ENCODE results near the gene PLEKHG4B.

Gene PLEKHG4B

GRCh38 chr5:141761-142160, 49.8 kb downstream of the PLEKHG4B start:
- Mint-ChIP-seq H3K4me3 (no peak overlapping the region), H3K9me3 (peaks cover under 1% of the 10 kb centered on the region), H3K4me1 (ENCODE audit: low read depth) (no peaks in the 10 kb centered on the region), H3K27me3 (ENCODE audit: low read depth) (no peaks in the 10 kb centered on the region), H3K27ac (no peak overlapping the region), H3K36me3 (ENCODE audit: low read depth) (no peaks in the 10 kb centered on the region)
- no peak for DNase-seq (ENCODE audit: low spot score)

GRCh38 chr5:142246-142810, 50.4 kb downstream of the PLEKHG4B start:
- Mint-ChIP-seq H3K27ac (no peak overlapping the region), H3K4me1 (ENCODE audit: low read depth) (no peaks in the 10 kb centered on the region), H3K27me3 (ENCODE audit: low read depth) (no peaks in the 10 kb centered on the region), H3K36me3 (ENCODE audit: low read depth) (no peaks in the 10 kb centered on the region), H3K4me3 (no peak overlapping the region), H3K9me3 (peaks cover 7% of the 10 kb centered on the region)
- DNase-seq (ENCODE audit: low spot score) = no peak

GRCh38 chr5:143041-143440, 51.1 kb downstream of the PLEKHG4B start:
- Mint-ChIP-seq H3K27me3 (ENCODE audit: low read depth) (no peaks in the 10 kb centered on the region), H3K4me3 (no peak overlapping the region), H3K27ac (no peak overlapping the region), H3K4me1 (ENCODE audit: low read depth) (no peaks in the 10 kb centered on the region), H3K9me3 (peaks cover 14% of the 10 kb centered on the region), H3K36me3 (ENCODE audit: low read depth) (no peaks in the 10 kb centered on the region)
- no peak for DNase-seq (ENCODE audit: low spot score)

GRCh38 chr5:144941-145340, 53.0 kb downstream of the PLEKHG4B start:
- DNase-seq (ENCODE audit: low spot score) = no peak
- Mint-ChIP-seq H3K27me3 (ENCODE audit: low read depth) (no peaks in the 10 kb centered on the region), H3K4me3 (no peak overlapping the region), H3K36me3 (ENCODE audit: low read depth) (no peaks in the 10 kb centered on the region), H3K9me3 (peaks cover 15% of the 10 kb centered on the region), H3K27ac (no peak overlapping the region), H3K4me1 (ENCODE audit: low read depth) (no peaks in the 10 kb centered on the region)

- Mint-ChIP-seq H3K9me3 (peaks cover 15% of the 10 kb centered on the region), H3K27me3 (ENCODE audit: low read depth) (no peaks in the 10 kb centered on the region), H3K36me3 (ENCODE audit: low read depth) (no peaks in the 10 kb centered on the region), H3K27ac (no peak overlapping the region), H3K4me1 (ENCODE audit: low read depth) (no peaks in the 10 kb centered on the region), H3K4me3 (no peak overlapping the region)
- no peak for DNase-seq (ENCODE audit: low spot score)
Measured at GRCh38 chr5:145585-146323, 53.8 kb downstream of the PLEKHG4B start.

- no peaks in the 10 kb centered on the region for H3K36me3 Mint-ChIP-seq (ENCODE audit: low read depth)
- H3K4me1 Mint-ChIP-seq (ENCODE audit: low read depth) = no peaks in the 10 kb centered on the region
- no peak overlapping the region for H3K4me3 Mint-ChIP-seq
- DNase-seq (ENCODE audit: low spot score) = no peak
- peaks cover 3% of the 10 kb centered on the region for H3K27me3 Mint-ChIP-seq (ENCODE audit: low read depth)
- H3K27ac Mint-ChIP-seq = no peak overlapping the region
- H3K9me3 Mint-ChIP-seq = peaks cover 15% of the 10 kb centered on the region
Measured at GRCh38 chr5:147751-148150, 55.8 kb downstream of the PLEKHG4B start.

- H3K4me3 Mint-ChIP-seq = no peak overlapping the region
- H3K36me3 Mint-ChIP-seq (ENCODE audit: low read depth) = no peaks in the 10 kb centered on the region
- DNase-seq (ENCODE audit: low spot score) = no peak
- H3K27me3 Mint-ChIP-seq (ENCODE audit: low read depth) = peaks cover 3% of the 10 kb centered on the region
- peaks cover 15% of the 10 kb centered on the region for H3K9me3 Mint-ChIP-seq
- no peaks in the 10 kb centered on the region for H3K4me1 Mint-ChIP-seq (ENCODE audit: low read depth)
- no peak overlapping the region for H3K27ac Mint-ChIP-seq
Measured at GRCh38 chr5:149745-150485, 57.9 kb downstream of the PLEKHG4B start.

- H3K4me1 Mint-ChIP-seq (ENCODE audit: low read depth) = no peaks in the 10 kb centered on the region
- H3K4me3 Mint-ChIP-seq = no peak overlapping the region
- H3K27ac Mint-ChIP-seq = no peak overlapping the region
- H3K27me3 Mint-ChIP-seq (ENCODE audit: low read depth) = peaks cover 3% of the 10 kb centered on the region
- peaks cover 15% of the 10 kb centered on the region for H3K9me3 Mint-ChIP-seq
- no peak for DNase-seq (ENCODE audit: low spot score)
- H3K36me3 Mint-ChIP-seq (ENCODE audit: low read depth) = no peaks in the 10 kb centered on the region
Measured at GRCh38 chr5:150746-151145, 58.8 kb downstream of the PLEKHG4B start.

GRCh38 chr5:152077-152476, 60.1 kb downstream of the PLEKHG4B start:
- H3K9me3 Mint-ChIP-seq = peaks cover 11% of the 10 kb centered on the region
- no peaks in the 10 kb centered on the region for H3K4me1 Mint-ChIP-seq (ENCODE audit: low read depth)
- DNase-seq (ENCODE audit: low spot score) = no peak
- peaks cover 3% of the 10 kb centered on the region for H3K27me3 Mint-ChIP-seq (ENCODE audit: low read depth)
- no peaks in the 10 kb centered on the region for H3K36me3 Mint-ChIP-seq (ENCODE audit: low read depth)
- H3K4me3 Mint-ChIP-seq = no peak overlapping the region
- H3K27ac Mint-ChIP-seq = no peak overlapping the region

GRCh38 chr5:153256-153655, 61.3 kb downstream of the PLEKHG4B start:
- H3K36me3 Mint-ChIP-seq (ENCODE audit: low read depth) = no peaks in the 10 kb centered on the region
- no peak overlapping the region for H3K4me3 Mint-ChIP-seq
- no peak for DNase-seq (ENCODE audit: low spot score)
- H3K27me3 Mint-ChIP-seq (ENCODE audit: low read depth) = peaks cover 3% of the 10 kb centered on the region
- H3K9me3 Mint-ChIP-seq = no peaks in the 10 kb centered on the region
- no peak overlapping the region for H3K27ac Mint-ChIP-seq
- no peaks in the 10 kb centered on the region for H3K4me1 Mint-ChIP-seq (ENCODE audit: low read depth)

- Mint-ChIP-seq H3K27me3 (ENCODE audit: low read depth) (peaks cover 3% of the 10 kb centered on the region), H3K9me3 (no peaks in the 10 kb centered on the region), H3K27ac (no peak overlapping the region), H3K36me3 (ENCODE audit: low read depth) (no peaks in the 10 kb centered on the region), H3K4me3 (no peak overlapping the region), H3K4me1 (ENCODE audit: low read depth) (no peaks in the 10 kb centered on the region)
- no peak for DNase-seq (ENCODE audit: low spot score)
Measured at GRCh38 chr5:154236-154635, 62.3 kb downstream of the PLEKHG4B start.

GRCh38 chr5:154826-155225, 62.9 kb downstream of the PLEKHG4B start:
- H3K9me3 Mint-ChIP-seq = no peaks in the 10 kb centered on the region
- no peak overlapping the region for H3K27ac Mint-ChIP-seq
- H3K4me3 Mint-ChIP-seq = no peak overlapping the region
- H3K4me1 Mint-ChIP-seq (ENCODE audit: low read depth) = no peaks in the 10 kb centered on the region
- DNase-seq (ENCODE audit: low spot score) = no peak
- H3K27me3 Mint-ChIP-seq (ENCODE audit: low read depth) = peaks cover 3% of the 10 kb centered on the region
- no peaks in the 10 kb centered on the region for H3K36me3 Mint-ChIP-seq (ENCODE audit: low read depth)

- Mint-ChIP-seq H3K4me1 (ENCODE audit: low read depth) (no peaks in the 10 kb centered on the region), H3K36me3 (ENCODE audit: low read depth) (no peaks in the 10 kb centered on the region), H3K27ac (no peak overlapping the region), H3K27me3 (ENCODE audit: low read depth) (peaks cover 3% of the 10 kb centered on the region), H3K4me3 (no peak overlapping the region), H3K9me3 (no peaks in the 10 kb centered on the region)
- DNase-seq (ENCODE audit: low spot score) = no peak
Measured at GRCh38 chr5:155651-156410, 63.9 kb downstream of the PLEKHG4B start.
